GM12801 (cell line): ENCODE measurements around the gene STAB2.

ENCODE experiments used
- TF ChIP-seq, protein P1 (sequence below): IDR thresholded peaks from one replicate; pipeline ENCODE4 v1.5.1; 2011; ENCODE audit warnings: control low read depth; ENCODE audit not compliant: insufficient read length; ENCODE audit errors: extremely low read depth

The STAB2 gene

DNA sequence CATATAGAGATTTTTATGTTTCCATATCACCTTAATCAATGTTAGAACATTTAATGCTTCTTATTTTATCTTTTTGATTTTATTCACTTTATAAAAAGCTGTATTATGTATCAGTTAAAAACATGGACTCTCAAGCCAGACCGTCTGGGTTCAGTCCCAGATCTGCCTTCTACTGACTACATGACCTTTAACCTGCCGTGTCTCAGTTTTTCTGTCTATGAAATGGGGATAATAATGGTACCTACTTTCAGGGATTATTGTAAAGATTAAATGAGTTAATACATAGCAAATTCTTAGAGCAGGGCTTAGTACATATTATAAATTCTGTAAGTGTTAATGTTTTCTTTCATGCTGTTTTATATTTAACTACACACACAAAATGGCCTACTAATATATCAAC, 50.4 kb downstream of the STAB2 start:
- TF ChIP-seq, protein P1, sequence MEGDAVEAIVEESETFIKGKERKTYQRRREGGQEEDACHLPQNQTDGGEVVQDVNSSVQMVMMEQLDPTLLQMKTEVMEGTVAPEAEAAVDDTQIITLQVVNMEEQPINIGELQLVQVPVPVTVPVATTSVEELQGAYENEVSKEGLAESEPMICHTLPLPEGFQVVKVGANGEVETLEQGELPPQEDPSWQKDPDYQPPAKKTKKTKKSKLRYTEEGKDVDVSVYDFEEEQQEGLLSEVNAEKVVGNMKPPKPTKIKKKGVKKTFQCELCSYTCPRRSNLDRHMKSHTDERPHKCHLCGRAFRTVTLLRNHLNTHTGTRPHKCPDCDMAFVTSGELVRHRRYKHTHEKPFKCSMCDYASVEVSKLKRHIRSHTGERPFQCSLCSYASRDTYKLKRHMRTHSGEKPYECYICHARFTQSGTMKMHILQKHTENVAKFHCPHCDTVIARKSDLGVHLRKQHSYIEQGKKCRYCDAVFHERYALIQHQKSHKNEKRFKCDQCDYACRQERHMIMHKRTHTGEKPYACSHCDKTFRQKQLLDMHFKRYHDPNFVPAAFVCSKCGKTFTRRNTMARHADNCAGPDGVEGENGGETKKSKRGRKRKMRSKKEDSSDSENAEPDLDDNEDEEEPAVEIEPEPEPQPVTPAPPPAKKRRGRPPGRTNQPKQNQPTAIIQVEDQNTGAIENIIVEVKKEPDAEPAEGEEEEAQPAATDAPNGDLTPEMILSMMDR, result no peak

DNA sequence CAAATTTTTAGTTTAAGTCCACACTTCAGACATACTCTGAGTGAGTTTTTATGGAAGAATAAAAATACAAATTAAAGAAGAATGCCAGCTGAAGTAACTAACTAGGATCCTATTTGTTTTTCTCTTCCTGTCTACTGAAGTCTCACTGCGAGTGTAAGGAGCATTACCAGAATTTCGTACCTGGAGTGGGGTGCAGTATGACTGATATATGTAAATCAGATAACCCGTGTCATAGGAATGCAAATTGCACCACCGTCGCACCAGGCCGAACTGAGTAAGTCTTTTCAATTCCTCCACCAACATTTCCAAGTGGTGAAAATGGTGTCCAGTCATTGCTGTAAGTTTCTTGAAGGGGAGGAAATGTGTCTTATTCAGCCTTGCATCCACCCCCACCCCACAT, 52.9 kb downstream of the STAB2 start:
- TF ChIP-seq, protein P1, result no peak

DNA sequence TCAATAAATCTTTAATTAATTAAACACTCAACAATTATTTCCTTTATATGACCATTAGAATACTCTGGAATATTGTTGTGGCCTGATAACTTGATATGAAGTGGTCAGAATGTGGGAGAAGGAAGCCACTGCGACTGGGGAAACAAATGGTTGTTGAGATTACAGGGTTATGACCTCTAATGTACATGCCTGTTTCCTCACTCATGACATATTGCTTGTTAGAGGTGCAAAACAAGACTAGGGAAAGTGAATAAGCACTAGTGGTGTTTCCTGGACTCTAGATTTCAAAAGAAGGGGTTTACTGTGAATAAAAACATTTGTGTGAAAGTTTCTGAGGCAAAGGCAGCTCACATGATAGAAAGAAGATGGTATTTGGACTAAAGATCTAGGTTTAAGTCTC, 53.3 kb downstream of the STAB2 start:
- TF ChIP-seq, protein P1, result no peak

DNA sequence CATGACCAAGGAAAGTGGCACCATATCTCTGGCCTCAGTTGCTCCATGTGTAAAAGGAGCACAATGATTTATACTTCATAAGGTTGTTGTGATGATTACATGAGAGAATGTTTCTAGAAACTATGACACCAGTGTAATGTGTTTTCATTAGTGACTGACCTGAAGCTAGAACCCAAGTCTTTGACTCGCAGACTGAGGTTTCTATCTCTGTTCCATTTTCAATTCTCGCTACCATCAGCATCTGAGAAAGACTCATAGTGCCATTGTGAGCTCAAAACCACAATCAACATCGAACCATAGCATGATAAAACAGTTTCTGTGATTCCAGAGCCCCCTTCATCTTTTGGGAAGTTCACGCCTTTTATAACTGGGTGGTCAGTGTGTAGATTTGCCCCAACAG, 53.8 kb downstream of the STAB2 start:
- TF ChIP-seq, protein P1, result no peak

DNA sequence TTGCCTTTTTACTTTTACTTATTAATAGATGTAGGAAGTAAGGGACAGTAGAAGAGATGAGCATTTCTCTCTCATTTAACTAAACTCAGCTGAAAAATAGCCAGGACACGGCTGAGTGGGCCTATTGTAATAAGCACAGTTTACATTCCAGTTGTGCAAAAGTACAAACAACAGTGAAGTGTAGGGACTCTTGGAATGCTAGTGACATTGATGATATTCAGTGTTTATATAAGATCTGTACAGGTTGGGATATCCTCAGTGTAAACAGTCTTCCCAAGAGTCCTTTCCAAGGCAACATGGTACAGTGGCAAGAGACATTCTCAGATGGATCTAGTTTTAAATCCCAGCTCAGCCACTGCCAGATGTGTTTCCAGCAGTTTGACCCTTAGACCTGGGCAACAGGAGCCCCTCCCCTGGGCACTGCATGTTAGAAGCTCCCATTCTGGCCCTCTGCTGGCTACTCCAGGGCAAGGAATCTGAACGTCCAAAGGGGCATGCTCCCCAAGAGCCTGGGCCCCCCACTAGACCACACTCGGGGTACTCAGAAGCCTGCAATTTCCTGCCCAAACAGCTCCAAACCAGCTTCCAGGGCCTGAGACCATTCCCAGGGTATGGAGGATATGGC, 55.3 kb downstream of the STAB2 start:
- TF ChIP-seq, protein P1, result no peak

DNA sequence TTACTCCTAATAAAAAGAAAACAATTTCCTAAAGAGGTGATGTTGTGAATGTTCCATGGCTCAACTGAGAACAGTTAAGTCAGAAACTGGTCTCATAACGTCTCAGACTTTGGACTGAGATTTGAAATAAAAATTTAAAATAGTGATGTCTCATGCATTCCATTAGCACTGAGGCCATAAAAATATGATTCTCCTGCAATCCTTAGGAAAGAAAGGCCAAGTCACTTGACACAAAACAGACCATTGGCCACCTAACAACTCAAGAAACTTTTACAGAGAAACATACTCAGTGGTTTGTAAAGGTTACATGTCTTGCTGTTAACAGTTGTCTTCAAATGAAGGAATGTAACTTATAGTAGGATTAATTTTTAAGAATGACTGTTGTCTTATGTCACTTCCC, 58.1 kb downstream of the STAB2 start:
- TF ChIP-seq, protein P1, result no peak

DNA sequence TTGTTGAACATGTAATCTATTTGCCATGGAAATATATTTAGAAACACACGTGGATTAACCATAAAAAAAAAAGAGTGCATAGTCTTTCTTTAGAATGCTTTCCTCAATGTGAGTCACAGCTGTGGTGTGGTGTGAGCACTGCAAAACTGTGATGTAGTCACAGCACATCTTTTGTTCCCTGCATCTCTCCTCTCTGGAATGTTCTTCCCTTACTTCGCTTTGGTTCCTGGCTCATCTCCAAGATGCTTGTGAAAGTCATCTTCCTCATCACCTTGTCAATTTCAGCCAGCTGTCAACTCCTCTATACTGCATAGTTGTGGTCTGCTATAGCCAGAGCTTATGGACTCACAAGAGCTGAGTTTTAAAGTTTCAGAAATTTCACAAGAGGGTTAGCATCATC, 60.2 kb downstream of the STAB2 start:
- TF ChIP-seq, protein P1, result no peak
